SK-N-MC (cell line): ENCODE results near the gene ALX4.

ENCODE experiments used
- EZH2 ChIP-seq: fragments of 200-600 bp; sonication (generic); IDR thresholded peaks from one replicate; pipeline ENCODE4 v1.6.1; 2017; ENCODE audit warnings: antibody characterized with exemption
- FOXP2 ChIP-seq: optimal IDR thresholded peaks from 2 replicates; pipeline ENCODE3; 2011; ENCODE audit warnings: mild to moderate bottlenecking, moderate library complexity; ENCODE audit not compliant: insufficient read depth; ENCODE audit errors: extremely low read length, control extremely low read depth
- POLR2AphosphoS5 ChIP-seq: IDR thresholded peaks from 2 replicates; pipeline ENCODE4 v1.6.1; 2012; ENCODE audit warnings: mild to moderate bottlenecking, low read depth, low read length, borderline replicate concordance

DNA sequence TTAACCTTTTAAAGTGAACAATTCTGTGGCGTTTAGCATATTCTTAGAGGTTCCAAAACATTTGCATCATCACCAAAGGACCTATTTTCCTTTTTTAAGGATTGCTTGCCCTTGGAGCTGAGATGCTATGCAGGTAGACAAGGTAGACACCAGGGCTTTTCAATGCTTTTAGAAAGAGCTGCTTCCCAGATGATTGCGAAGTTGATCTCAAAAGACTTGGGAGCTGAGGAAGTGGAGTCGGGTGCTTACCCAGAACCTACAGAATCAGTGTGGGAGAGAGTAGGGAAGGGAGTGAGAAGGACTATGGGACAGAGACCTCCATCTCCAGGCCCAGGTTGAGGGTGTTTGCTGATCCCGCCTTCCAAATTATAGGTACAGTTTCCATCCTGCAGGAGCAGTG lies 11.1 kb upstream of the ALX4 start:
- no peak for TF ChIP-seq EZH2
- TF ChIP-seq POLR2AphosphoS5, result no peak
- TF ChIP-seq FOXP2, result no peak
